Neural cell (in vitro differentiated cells): Measurements from ENCODE around the gene TNIP1.

ENCODE experiments used
- CTCF ChIP-seq: fragments of 450-650 bp; IDR thresholded peaks from 2 replicates; pipeline ENCODE4 v1.5.1; 2014; ENCODE audit warnings: antibody characterized with exemption, mild to moderate bottlenecking, moderate library complexity; ENCODE audit not compliant: poor library complexity, severe bottlenecking
- EP300 ChIP-seq: fragments of 450-650 bp; conservative IDR thresholded peaks from 2 replicates; pipeline ENCODE4 v1.6.1; 2014; ENCODE audit warnings: antibody characterized with exemption, mild to moderate bottlenecking, moderate library complexity; ENCODE audit not compliant: poor library complexity, severe bottlenecking
- EZH2 ChIP-seq: fragments of 200-600, 300-800 bp; shearing (Covaris generic), sonication (generic); IDR thresholded peaks from 2 replicates; pipeline ENCODE4 v1.6.1; 2014; ENCODE audit warnings: antibody characterized with exemption, low read length, borderline replicate concordance, mild to moderate bottlenecking; ENCODE audit not compliant: insufficient read depth, poor library complexity, severe bottlenecking
- MXI1 ChIP-seq: fragments of 450-650 bp; conservative IDR thresholded peaks from 2 replicates; pipeline ENCODE4 v1.6.1; 2014; ENCODE audit warnings: antibody characterized with exemption, mild to moderate bottlenecking; ENCODE audit not compliant: poor library complexity, severe bottlenecking
- POLR2AphosphoS5 ChIP-seq: IDR thresholded peaks from 2 replicates; pipeline ENCODE4 v1.6.1; 2012
- RAD21 ChIP-seq: fragments of 450-650 bp; conservative IDR thresholded peaks from 2 replicates; pipeline ENCODE4 v1.6.1; 2014; ENCODE audit warnings: antibody characterized with exemption, mild to moderate bottlenecking, moderate library complexity
- REST ChIP-seq: IDR thresholded peaks from 2 replicates; pipeline ENCODE4 v1.6.1; 2012; ENCODE audit warnings: borderline replicate concordance
- SMC3 ChIP-seq: fragments of 450-650 bp; conservative IDR thresholded peaks from 2 replicates; pipeline ENCODE4 v1.6.1; 2014; ENCODE audit warnings: antibody characterized with exemption, mild to moderate bottlenecking, moderate library complexity; ENCODE audit not compliant: poor library complexity
- TAF1 ChIP-seq: IDR thresholded peaks from 2 replicates; pipeline ENCODE4 v1.6.1; 2012; ENCODE audit warnings: low read depth

DNA sequence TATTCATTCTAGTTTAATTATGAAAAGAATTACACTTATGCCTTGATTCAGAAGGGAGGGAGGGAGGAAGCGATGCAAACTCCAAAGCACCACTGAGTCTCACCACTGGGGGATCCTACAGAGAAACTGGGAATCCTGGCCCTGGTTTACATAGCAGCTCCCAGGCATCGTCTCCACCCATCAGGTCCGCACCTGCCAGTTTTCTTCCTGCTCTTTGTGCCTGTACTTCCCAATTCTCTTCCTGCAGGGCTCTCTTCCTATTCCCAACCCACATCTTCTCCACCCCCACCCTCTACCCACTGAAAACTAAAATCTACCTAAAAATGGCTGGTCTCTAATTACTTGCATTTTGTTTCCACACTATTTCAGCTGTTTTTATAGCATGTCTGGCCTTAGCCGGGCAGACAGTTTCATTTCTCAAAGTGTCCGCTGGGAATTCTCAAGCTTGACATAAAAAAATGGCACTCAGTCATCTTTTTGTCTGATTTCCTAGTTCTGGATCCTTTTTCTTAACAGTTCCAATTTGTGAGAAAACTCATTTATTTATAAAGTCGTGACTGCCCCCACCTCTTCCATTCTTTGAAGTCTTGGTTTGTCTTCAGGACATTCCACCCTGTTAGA, 1.6 kb upstream of the TNIP1 start:
- peak; percentile 30 for TF ChIP-seq CTCF
- TF ChIP-seq RAD21, result no peak
- no peak for TF ChIP-seq POLR2AphosphoS5
- no peak for TF ChIP-seq MXI1
- no peak for TF ChIP-seq EZH2
- TF ChIP-seq REST, result no peak
- TF ChIP-seq EP300, result no peak
- no peak for TF ChIP-seq TAF1
- TF ChIP-seq SMC3, result no peak
